ENCODE measurements around the gene PCSK6.
"Not testable (repeated sequence)": the region's sequence is repeated elsewhere in the genome, so short reads cannot be mapped to it uniquely, and the experiment has no call there.

The PCSK6 gene

DNA sequence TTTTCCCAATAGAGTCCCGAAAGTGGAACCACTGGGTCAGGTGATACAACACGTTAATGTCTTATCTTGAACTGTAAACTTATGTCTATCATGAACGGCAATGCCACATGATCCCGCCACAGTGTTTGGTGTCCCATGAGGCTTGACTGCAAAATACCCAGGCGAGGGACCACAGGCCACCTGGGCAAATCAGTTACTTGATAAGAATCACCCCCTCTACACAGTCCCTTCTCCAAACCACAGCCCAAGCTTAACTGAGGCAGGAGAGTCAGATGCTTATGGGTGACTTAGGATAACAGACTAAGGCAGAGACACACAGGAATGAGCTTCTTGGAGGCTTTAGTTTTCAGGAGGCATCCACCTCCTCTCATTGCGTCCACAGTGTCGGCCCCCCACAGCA lies 151.5 kb downstream of the PCSK6 start:
- no peak overlapping the region for H3K4me3 ChIP-seq (ENCODE audit: low read depth, low read length)
- TF ChIP-seq, protein P1, sequence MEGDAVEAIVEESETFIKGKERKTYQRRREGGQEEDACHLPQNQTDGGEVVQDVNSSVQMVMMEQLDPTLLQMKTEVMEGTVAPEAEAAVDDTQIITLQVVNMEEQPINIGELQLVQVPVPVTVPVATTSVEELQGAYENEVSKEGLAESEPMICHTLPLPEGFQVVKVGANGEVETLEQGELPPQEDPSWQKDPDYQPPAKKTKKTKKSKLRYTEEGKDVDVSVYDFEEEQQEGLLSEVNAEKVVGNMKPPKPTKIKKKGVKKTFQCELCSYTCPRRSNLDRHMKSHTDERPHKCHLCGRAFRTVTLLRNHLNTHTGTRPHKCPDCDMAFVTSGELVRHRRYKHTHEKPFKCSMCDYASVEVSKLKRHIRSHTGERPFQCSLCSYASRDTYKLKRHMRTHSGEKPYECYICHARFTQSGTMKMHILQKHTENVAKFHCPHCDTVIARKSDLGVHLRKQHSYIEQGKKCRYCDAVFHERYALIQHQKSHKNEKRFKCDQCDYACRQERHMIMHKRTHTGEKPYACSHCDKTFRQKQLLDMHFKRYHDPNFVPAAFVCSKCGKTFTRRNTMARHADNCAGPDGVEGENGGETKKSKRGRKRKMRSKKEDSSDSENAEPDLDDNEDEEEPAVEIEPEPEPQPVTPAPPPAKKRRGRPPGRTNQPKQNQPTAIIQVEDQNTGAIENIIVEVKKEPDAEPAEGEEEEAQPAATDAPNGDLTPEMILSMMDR (IDR thresholded peaks at IDR 0.05; ENCODE audit: low read depth, low read length): no peak

DNA sequence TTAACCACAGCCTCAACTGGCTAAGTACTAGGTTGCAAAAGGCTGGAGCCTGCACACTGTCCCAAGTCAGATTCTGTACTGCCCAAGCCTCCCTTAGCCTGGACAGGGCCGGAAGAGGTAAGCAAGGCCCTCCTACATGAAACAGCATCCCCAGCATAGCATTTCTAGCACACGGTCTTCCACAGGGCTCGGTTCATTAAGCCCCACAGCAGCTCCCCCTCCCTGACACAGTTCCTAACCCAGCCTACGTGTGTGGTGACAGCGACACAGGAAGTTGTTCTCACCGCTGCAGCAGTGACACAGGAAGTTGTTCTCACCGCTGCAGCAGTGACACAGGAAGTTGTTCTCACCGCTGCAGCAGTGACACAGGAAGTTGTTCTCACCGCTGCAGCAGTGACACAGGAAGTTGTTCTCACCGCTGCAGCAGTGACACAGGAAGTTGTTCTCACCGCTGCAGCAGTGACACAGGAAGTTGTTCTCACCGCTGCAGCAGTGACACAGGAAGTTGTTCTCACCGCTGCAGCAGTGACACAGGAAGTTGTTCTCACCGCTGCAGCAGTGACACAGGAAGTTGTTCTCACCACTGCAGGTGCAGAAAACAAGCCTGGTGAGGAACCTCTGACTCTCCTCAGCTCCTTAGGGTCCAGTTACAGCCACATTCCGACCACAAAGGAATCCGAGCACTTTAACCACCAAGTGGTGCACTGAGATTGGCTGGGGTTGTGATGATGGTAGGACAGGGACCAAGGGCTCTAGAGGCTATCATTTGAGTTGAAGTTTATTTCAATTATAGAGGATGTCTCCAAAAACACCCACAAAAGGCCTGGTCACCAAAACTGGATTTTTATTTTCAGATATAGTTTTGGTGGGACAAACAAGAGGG lies 155.4 kb downstream of the PCSK6 start:
- not testable (repeated sequence) for H3K4me3 ChIP-seq (ENCODE audit: low read depth, low read length)

DNA sequence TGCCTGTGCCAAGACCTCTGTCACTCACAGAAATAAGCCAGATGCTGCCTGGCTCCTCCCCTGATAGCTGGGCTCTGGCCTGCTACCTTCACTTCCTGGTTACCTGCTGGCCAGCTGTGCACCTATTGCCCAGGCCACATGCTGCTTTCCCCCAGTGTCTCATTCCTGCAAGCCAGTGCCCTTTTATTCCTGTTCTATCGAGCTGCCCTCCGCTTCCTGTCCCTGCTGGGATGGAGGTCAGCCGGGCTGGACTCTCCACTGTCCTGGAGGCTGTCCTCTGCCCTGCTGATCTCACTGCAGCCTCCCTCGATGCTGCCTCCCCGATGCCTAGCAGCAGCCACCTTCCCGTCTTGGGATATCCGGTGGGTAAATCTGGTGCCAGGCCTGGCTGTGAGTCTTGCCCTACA lies 157.4 kb downstream of the PCSK6 start:
- TF ChIP-seq, protein P1 (IDR thresholded peaks at IDR 0.05; ENCODE audit: low read depth, low read length): no peak

DNA sequence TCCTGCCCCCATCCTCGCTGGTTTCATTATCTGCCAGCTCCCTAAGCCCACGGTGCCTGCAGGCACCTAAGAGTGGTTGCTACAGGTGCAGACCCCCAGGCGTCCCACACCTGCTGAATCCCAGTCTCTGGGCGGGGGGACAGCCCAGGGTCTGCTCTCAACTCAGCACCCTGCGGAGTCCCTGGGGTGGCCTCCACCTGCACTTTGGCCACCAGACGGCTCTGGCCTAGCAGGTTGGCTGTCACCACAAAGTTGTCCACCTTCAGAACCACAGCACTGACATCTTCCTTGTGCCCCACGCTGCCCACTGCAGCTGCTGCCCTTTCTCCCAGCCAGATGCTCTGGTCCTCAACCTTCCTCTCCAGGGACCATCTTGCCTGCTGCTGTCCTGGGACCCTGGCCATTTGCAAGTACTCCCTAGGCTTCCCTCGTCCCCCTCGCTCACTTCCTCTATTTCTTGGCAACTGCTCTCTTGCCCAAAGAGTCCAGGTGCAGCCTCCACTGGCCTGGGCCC lies 159.6 kb downstream of the PCSK6 start:
- TF ChIP-seq, protein P1 (IDR thresholded peaks at IDR 0.05; ENCODE audit: low read depth, low read length): no peak
- H3K4me3 ChIP-seq (ENCODE audit: low read depth, low read length): no peak overlapping the region

More for the DNA sequence above, 157.4 kb downstream of the PCSK6 start:
- no peak overlapping the region for H3K4me3 ChIP-seq (ENCODE audit: low read depth, low read length)

DNA sequence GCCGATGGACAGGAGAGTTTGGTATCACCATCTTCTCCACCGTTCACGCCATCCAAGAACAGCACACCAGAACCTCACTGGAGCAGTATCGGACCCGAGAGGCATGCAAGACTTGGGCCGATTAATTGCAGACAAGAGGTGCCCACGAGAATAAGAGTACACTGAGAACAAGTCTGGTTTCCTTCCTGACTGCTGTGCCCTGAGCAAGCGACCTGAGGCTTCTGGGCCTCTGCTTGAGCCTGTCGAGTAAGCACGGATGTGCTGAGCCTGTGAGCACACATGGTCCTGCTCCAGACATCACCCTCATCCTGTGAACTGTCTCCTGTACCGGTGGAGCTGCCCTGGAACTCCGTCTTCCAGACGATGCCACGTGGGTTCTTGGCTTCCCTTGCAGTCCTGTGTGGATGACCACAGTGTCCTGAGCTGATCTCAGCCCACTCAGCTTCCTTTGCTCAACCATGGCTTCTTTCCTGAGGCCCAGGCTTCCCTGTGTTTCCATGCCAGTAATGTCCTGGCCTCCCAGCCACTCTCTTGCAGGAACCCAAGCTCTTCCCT lies 160.1 kb downstream of the PCSK6 start:
- TF ChIP-seq, protein P1 (IDR thresholded peaks at IDR 0.05; ENCODE audit: low read depth, low read length): no peak
- no peak overlapping the region for H3K4me3 ChIP-seq (ENCODE audit: low read depth, low read length)

DNA sequence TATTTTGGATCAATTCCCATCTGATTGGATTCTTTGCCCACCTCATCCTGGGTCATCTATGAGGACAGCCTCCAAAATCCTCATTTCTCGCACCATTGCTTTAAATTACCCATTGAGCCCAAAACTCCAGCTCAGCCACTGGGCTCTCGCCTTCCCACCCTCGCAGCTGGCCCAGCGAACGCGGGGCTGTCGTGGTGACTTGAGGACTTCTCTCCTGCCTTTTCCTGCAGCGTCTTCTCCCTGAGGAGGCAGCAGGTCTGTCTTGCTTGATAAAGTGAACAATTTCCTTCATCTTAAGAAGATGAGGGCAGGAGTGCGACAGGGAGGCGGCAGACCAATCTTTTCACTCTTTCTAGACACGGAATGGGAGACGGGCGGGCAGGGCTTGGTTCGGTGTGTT lies 161.5 kb downstream of the PCSK6 start:
- TF ChIP-seq, protein P1 (IDR thresholded peaks at IDR 0.05; ENCODE audit: low read depth, low read length): no peak
- no peak overlapping the region for H3K4me3 ChIP-seq (ENCODE audit: low read depth, low read length)

DNA sequence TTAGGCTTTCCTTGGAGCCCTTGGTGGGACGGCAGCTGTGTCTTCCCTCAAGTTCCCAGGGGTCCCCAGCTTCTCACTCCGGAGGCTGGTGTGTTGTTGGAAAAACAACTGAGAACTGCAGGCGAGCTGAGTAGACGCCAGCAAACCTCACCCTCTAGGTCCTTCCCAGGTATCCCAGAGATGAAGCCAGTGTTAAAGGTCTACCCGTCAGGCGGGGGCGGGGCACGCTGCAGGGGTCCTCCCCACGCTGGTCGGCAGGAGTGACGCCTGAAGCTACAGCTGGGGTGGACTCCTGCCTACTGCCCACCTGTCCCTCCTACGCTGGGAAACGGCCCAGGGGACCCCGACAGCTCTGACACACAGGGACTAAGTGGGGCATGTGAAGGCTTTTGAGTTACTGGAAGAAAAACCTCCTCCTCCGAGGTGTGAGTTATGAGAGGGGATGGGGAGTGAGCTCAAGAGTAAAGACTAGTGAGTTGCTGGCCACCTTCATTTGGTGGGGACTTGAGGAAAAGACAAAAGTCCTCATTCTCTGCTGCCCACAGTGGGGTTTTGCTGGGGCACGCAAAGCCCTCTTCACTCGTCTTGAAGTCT lies 162.3 kb downstream of the PCSK6 start:
- no peak overlapping the region for H3K4me3 ChIP-seq (ENCODE audit: low read depth, low read length)
- TF ChIP-seq, protein P1 (IDR thresholded peaks at IDR 0.05; ENCODE audit: low read depth, low read length): no peak

All from WI38 (cell line).